Measurements from ENCODE around the gene ARHGAP15. TPM values are rescaled to one million over a fixed set of nuclear protein-coding genes. Genes with fewer than 3 reads are reported as not detected.

Gene ARHGAP15
- total RNA-seq, 4 donors from 2014 or later = 0.80 to 53.1 (median 12.7) TPM

GRCh38 chr2:143311426-143311825 is 182.2 kb downstream of the ARHGAP15 start:
- intact Hi-C loops (cut with DNase I; ENCODE audit: low total_unique reads) (no loop called here), in situ Hi-C loops (cut with MboI; ENCODE audit: low pct_ligation_motif_present in 1 of 4, low pct_unique_long_range_greater_than_20kb in 1 of 4, low sequenced_read_pairs in 3 of 4) (no loop called here)
- H3K27me3 ChIP-seq = no peaks in the 10 kb centered on the region
- H3K27ac ChIP-seq = no peak overlapping the region
- no peaks in the 10 kb centered on the region for H3K36me3 ChIP-seq
- no peak for DNase-seq
- H3K4me1 ChIP-seq = no peaks in the 10 kb centered on the region
- TF ChIP-seq POLR2AphosphoS5 (IDR thresholded peaks at IDR 0.05) (no peak), EP300 (IDR thresholded peaks at IDR 0.05; ENCODE audit: low read depth) (no peak), POLR2A (IDR thresholded peaks at IDR 0.05) (no peak), CTCF (IDR thresholded peaks at IDR 0.05) (no peak)
- WGBS, 2 donors (ENCODE audit: low coverage in 1 of 2) = 64 to 83% methylated on average over 2 of the region's 2 CpGs
- no peaks in the 10 kb centered on the region for H3K9me3 ChIP-seq
- H3K4me3 ChIP-seq = no peak overlapping the region

- Histone ChIP-seq H3K27ac (no peak overlapping the region), H3K27me3 (no peaks in the 10 kb centered on the region), H3K4me1 (no peaks in the 10 kb centered on the region), H3K36me3 (no peaks in the 10 kb centered on the region), H3K9me3 (no peaks in the 10 kb centered on the region), H3K4me3 (no peak overlapping the region)
- TF ChIP-seq EP300 (IDR thresholded peaks at IDR 0.05; ENCODE audit: low read depth) = no peak
- TF ChIP-seq POLR2AphosphoS5 (IDR thresholded peaks at IDR 0.05) = no peak
- TF ChIP-seq POLR2A (IDR thresholded peaks at IDR 0.05) = no peak
- TF ChIP-seq CTCF (IDR thresholded peaks at IDR 0.05) = no peak
- in situ Hi-C loops (cut with MboI; ENCODE audit: low pct_ligation_motif_present in 1 of 4, low pct_unique_long_range_greater_than_20kb in 1 of 4, low sequenced_read_pairs in 3 of 4) (no loop called here), intact Hi-C loops (cut with DNase I; ENCODE audit: low total_unique reads) (no loop called here)
- no peak for DNase-seq
- 91 to 93% methylated on average over 4 of the region's 4 CpGs for WGBS, 2 donors (ENCODE audit: low coverage in 1 of 2)
Measured at GRCh38 chr2:143312441-143312840, 183.2 kb downstream of the ARHGAP15 start.

DNA sequence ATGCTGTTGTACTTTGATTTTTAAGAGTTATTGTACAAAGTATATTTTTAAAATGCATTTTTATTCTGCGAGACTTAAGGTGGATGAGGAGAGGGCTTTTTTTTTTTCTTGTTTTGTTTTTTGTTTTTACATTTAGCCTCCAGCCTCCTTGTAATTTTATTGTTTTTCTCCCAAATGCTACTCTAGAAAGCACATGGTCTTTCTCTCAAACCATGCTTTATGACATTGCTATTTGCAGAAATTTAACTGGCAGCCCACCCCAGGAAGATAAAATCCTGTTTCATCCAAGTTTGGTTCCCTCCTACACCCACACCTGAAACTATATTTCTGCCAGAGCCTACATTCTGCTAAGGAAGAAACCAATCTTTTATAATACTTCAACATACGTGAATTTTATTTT is 184.6 kb downstream of the ARHGAP15 start:
- intact Hi-C loops (cut with DNase I; ENCODE audit: low total_unique reads) (no loop called here), in situ Hi-C loops (cut with MboI; ENCODE audit: low pct_ligation_motif_present in 1 of 4, low pct_unique_long_range_greater_than_20kb in 1 of 4, low sequenced_read_pairs in 3 of 4) (no loop called here)
- H3K9me3 ChIP-seq = no peaks in the 10 kb centered on the region
- no peaks in the 10 kb centered on the region for H3K27me3 ChIP-seq
- H3K36me3 ChIP-seq = no peaks in the 10 kb centered on the region
- no peak overlapping the region for H3K4me3 ChIP-seq
- DNase-seq = no peak
- 71 to 91% methylated on average over 2 of the region's 2 CpGs for WGBS, 2 donors (ENCODE audit: low coverage in 1 of 2)
- no peak overlapping the region for H3K27ac ChIP-seq
- H3K4me1 ChIP-seq = no peaks in the 10 kb centered on the region
- TF ChIP-seq POLR2A (IDR thresholded peaks at IDR 0.05) = no peak
- no peak for TF ChIP-seq CTCF (IDR thresholded peaks at IDR 0.05)
- TF ChIP-seq EP300 (IDR thresholded peaks at IDR 0.05; ENCODE audit: low read depth) = no peak
- no peak for TF ChIP-seq POLR2AphosphoS5 (IDR thresholded peaks at IDR 0.05)

- Histone ChIP-seq H3K9me3 (no peaks in the 10 kb centered on the region), H3K27ac (no peak overlapping the region), H3K36me3 (no peaks in the 10 kb centered on the region), H3K4me1 (peaks cover 0 to 10% (median 2%) of the 10 kb centered on the region in 4 donors), H3K4me3 (no peak overlapping the region), H3K27me3 (no peaks in the 10 kb centered on the region)
- intact Hi-C loops (cut with DNase I; ENCODE audit: low total_unique reads) = no loop called here
- peak; percentile 33 for DNase-seq
- TF ChIP-seq POLR2A (IDR thresholded peaks at IDR 0.05) = no peak
- no peak for TF ChIP-seq CTCF (IDR thresholded peaks at IDR 0.05)
- no peak for TF ChIP-seq EP300 (IDR thresholded peaks at IDR 0.05; ENCODE audit: low read depth)
- TF ChIP-seq POLR2AphosphoS5 (IDR thresholded peaks at IDR 0.05) = no peak
- in situ Hi-C loops (cut with MboI; ENCODE audit: low pct_ligation_motif_present in 1 of 4, low pct_unique_long_range_greater_than_20kb in 1 of 4, low sequenced_read_pairs in 3 of 4) = no loop called here
- WGBS, 2 donors (ENCODE audit: low coverage in 1 of 2) = 34 to 61% methylated on average over 3 of the region's 3 CpGs
Measured at GRCh38 chr2:143321994-143322393, 192.8 kb downstream of the ARHGAP15 start.

Measured in transverse colon (tissue), 4 donors.